Measurements from ENCODE around the gene CACNB4.
A peak's percentile ranks its signal among the peaks of the same experiment; 100 is the strongest.

The CACNB4 gene

GRCh38 chr2:151978709-151979108 lies 120.1 kb downstream of the CACNB4 start:
- TF ChIP-seq CTCF (IDR thresholded peaks at IDR 0.05; ENCODE audit: low read depth, low read length, missing control alignments), result no peak
- in situ Hi-C loops (cut with HindIII; ENCODE audit: low pct_ligation_motif_present, low sequenced_read_pairs), result no loop called here
- no peak overlapping the region for H3K4me3 ChIP-seq (ENCODE audit: low read depth, low read length)
- DNase-seq, result no peak
- H3K27me3 ChIP-seq (replicated peaks), result no peaks in the 10 kb centered on the region
- no peak overlapping the region for H3K27ac ChIP-seq
- H3K36me3 ChIP-seq (replicated peaks), result no peaks in the 10 kb centered on the region

GRCh38 chr2:151977631-151978030 lies 121.2 kb downstream of the CACNB4 start:
- in situ Hi-C loops (cut with HindIII; ENCODE audit: low pct_ligation_motif_present, low sequenced_read_pairs), result no loop called here
- H3K4me3 ChIP-seq (ENCODE audit: low read depth, low read length), result no peak overlapping the region
- H3K27me3 ChIP-seq (replicated peaks), result no peaks in the 10 kb centered on the region
- DNase-seq, result no peak
- no peak overlapping the region for H3K27ac ChIP-seq
- no peaks in the 10 kb centered on the region for H3K36me3 ChIP-seq (replicated peaks)
- TF ChIP-seq CTCF (IDR thresholded peaks at IDR 0.05; ENCODE audit: low read depth, low read length, missing control alignments), result no peak

- no peak for DNase-seq
- no peak overlapping the region for H3K27ac ChIP-seq
- H3K27me3 ChIP-seq (replicated peaks), result no peaks in the 10 kb centered on the region
- H3K4me3 ChIP-seq (ENCODE audit: low read depth, low read length), result no peak overlapping the region
- in situ Hi-C loops (cut with HindIII; ENCODE audit: low pct_ligation_motif_present, low sequenced_read_pairs), result no loop called here
- no peaks in the 10 kb centered on the region for H3K36me3 ChIP-seq (replicated peaks)
- TF ChIP-seq CTCF (IDR thresholded peaks at IDR 0.05; ENCODE audit: low read depth, low read length, missing control alignments), result no peak
These were observed 121.9 kb downstream of the CACNB4 start for GRCh38 chr2:151976945-151977353.

GRCh38 chr2:151975460-151976414 lies 123.1 kb downstream of the CACNB4 start:
- no peaks in the 10 kb centered on the region for H3K36me3 ChIP-seq (replicated peaks)
- DNase-seq, result no peak
- TF ChIP-seq CTCF (IDR thresholded peaks at IDR 0.05; ENCODE audit: low read depth, low read length, missing control alignments), result no peak
- no peak overlapping the region for H3K27ac ChIP-seq
- in situ Hi-C loops (cut with HindIII; ENCODE audit: low pct_ligation_motif_present, low sequenced_read_pairs), result no loop called here
- no peak overlapping the region for H3K4me3 ChIP-seq (ENCODE audit: low read depth, low read length)
- H3K27me3 ChIP-seq (replicated peaks), result no peaks in the 10 kb centered on the region

GRCh38 chr2:151974988-151975387 lies 123.9 kb downstream of the CACNB4 start:
- DNase-seq, result no peak
- no peak for TF ChIP-seq CTCF (IDR thresholded peaks at IDR 0.05; ENCODE audit: low read depth, low read length, missing control alignments)
- no peak overlapping the region for H3K4me3 ChIP-seq (ENCODE audit: low read depth, low read length)
- no peaks in the 10 kb centered on the region for H3K27me3 ChIP-seq (replicated peaks)
- H3K36me3 ChIP-seq (replicated peaks), result no peaks in the 10 kb centered on the region
- no peak overlapping the region for H3K27ac ChIP-seq
- in situ Hi-C loops (cut with HindIII; ENCODE audit: low pct_ligation_motif_present, low sequenced_read_pairs), result no loop called here

- Histone ChIP-seq H3K4me3 (ENCODE audit: low read depth, low read length) (no peak overlapping the region), H3K36me3 (replicated peaks) (no peaks in the 10 kb centered on the region), H3K27me3 (replicated peaks) (no peaks in the 10 kb centered on the region), H3K27ac (no peak overlapping the region)
- DNase-seq, result peak; percentile 28
- in situ Hi-C loops (cut with HindIII; ENCODE audit: low pct_ligation_motif_present, low sequenced_read_pairs), result no loop called here
- TF ChIP-seq CTCF (IDR thresholded peaks at IDR 0.05; ENCODE audit: low read depth, low read length, missing control alignments), result no peak
These were observed 125.0 kb downstream of the CACNB4 start for GRCh38 chr2:151973901-151974199.
